Inflammatory macrophage treated with lipopolysaccharide for 1 hour (primary cell): Measurements from ENCODE around the gene AKAP13.

Source experiments
- DNase-seq, 2 donors: peaks; one replicate each; pipeline ENCODE4 v3.0.0-alpha.2; 2020 to 2022

The AKAP13 gene

GRCh38 chr15:85688711-85689110, 308.3 kb downstream of the AKAP13 start:
- DNase-seq: no peak

DNA sequence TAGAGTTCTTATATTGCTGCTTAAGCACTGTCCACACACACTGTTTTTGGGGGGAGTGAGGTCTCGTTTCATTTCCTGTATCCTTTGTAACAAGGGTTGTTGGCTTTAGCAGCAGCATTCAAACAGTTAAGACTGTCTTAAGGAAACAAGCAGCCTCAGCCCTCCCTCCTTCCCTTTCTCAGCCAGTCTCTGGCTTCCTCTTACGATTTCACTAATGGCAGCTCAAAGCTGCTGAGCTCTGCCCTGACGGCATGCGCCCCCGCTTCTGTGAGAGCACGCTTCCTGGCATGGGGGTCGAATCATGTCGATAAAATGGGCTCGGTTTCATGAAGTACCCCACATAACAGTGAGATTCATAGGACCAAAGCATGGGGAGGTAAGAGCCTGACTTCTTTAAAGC, 309.3 kb downstream of the AKAP13 start:
- DNase-seq: peak; percentile 72 to 75

GRCh38 chr15:85690561-85691231, 310.3 kb downstream of the AKAP13 start:
- DNase-seq: peak in 1 of 2 donors; percentile 35

GRCh38 chr15:85691350-85692240, 311.2 kb downstream of the AKAP13 start:
- DNase-seq: no peak

DNA sequence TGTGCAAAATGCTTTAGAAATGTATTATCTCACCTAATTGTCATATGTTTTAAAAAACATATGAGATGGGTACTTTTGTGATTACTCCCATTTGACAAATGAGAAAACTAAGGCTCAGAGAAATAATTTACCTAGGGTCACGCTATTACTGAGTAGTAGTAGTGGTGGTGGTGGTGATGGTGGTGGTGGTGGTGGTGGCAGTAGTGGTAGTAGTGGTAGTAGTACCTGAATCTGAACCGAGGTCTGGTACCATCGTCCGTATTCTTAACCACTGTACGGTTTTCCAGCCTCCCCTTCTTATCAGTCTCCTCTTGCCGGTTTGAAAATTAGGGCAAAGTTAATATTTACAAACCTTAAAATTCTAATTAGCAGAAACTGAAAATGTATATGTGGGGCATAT, 311.9 kb downstream of the AKAP13 start:
- no peak for DNase-seq

- DNase-seq: no peak
Measured at GRCh38 chr15:85692873-85693272, 312.5 kb downstream of the AKAP13 start.

- peak; percentile 54 to 58 for DNase-seq
Measured at GRCh38 chr15:85693277-85693676, 312.9 kb downstream of the AKAP13 start.

- DNase-seq: peak in 1 of 2 donors; percentile 41
Measured at GRCh38 chr15:85694091-85694490, 313.7 kb downstream of the AKAP13 start.

- no peak for DNase-seq
Measured at GRCh38 chr15:85700767-85701166, 320.4 kb downstream of the AKAP13 start.

DNA sequence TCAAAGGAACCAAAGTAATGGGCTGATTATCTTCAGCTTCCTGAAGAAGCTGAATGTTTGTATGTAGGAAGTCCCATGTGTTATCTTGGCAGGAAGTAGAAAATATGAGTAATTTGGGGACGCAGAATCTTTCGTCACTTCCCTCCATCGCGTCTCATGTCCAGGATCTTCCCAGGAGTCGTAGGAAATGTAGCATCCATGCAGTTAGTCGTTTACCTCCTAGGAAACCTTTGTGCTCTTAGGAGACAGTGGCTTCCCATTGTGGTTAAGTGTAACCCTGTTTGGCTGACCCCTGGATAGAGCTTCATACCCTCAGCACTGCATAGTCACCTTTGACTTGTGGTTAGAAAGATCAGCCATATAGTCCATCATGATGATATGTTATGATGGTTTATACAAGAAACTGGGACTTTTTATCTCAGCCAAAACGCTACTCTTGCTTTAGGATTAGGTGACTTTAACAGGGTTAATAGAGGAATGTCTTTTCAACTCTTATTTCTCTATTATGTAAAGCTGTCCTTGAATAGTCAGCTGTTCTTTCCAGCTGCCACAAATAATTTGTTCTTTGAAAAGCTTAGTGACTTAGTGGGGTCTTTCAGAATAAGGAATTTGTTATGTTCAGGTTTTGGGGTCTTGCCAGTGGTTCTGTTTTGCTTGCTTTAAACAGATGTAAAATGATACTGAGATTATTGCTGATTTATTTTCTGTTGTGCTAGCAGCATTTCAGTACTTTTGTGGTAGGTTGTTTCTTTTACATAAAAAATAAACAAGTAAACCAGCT, 322.1 kb downstream of the AKAP13 start:
- peak; percentile 66 to 76 for DNase-seq

- no peak for DNase-seq
Measured at GRCh38 chr15:85704066-85704465, 323.7 kb downstream of the AKAP13 start.

DNA sequence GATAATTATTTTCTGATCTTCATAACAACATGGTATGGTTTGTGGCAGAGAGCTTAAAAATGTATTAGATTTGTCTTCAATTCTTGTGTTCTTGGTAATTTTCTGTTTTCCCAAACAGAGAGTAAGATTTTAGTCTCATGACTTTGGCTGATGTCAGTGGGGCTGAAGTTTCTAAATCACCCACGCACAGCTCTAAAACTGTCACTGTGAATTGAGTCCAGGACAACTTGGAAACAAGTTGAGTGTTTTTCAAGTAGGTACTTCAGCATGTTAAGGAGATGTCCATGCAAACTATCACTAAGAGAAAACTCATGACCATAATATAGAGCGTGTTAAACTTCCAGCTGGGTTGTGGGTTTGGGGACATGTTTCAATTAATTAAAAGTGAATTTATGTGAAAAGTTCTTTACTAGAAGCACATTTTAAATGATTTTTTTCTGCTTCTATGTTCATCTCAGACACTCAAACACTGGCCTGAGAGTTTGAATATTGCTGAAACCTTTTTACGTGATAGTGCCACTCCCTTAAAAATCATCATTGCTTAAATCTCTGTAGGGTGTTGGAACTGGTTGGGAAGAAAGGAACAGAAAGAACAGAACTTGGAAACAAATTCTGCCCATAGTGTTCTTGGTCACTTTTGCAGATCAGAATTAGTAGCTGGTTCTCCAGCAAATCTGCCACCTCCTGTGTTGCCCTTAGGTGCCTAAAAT, 324.5 kb downstream of the AKAP13 start:
- DNase-seq: peak; percentile 63 to 86

GRCh38 chr15:85706779-85707518, 326.5 kb downstream of the AKAP13 start:
- no peak for DNase-seq

DNA sequence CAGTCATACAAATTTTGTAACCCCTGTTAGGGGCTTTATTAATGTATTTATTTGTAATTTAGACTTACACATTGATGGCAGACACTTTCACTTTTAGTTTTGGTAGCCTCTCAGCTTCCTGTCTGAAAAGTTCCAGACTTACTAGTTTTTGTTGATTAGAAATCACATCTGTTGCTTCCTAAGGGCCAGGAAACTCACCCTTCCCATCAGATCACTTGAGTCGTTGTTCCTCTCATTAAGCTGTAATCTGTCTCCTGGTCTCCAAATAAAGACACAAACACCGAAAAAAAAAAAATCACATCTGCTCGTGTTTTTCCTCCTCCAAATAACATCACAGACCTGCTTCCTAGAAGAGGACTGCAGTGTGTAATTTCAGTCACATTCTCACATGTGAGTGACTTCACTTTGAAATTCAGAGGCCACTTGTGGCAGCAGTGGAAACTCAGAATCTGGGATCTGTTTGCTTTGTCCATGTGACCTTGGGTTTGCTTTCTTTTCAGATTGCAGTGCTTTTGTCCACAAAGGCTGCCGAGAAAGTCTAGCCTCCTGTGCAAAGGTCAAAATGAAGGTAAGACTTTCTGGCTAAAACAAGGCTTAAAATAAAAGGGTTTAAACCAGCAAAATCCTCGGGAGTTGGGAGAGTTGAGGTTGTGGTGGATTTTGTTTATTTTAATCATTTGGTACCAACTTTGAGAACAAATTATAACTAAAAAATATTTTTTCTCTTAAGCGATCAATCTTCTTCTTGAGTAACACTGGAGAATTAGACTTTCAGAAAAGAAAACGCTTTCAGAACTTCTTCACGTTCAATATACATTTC, 327.3 kb downstream of the AKAP13 start:
- DNase-seq: peak; percentile 61 to 66

- DNase-seq: no peak
Measured at GRCh38 chr15:85708402-85708941, 328.1 kb downstream of the AKAP13 start.

GRCh38 chr15:85709250-85709649, 328.8 kb downstream of the AKAP13 start:
- no peak for DNase-seq

- no peak for DNase-seq
Measured at GRCh38 chr15:85710340-85710842, 330.0 kb downstream of the AKAP13 start.

DNA sequence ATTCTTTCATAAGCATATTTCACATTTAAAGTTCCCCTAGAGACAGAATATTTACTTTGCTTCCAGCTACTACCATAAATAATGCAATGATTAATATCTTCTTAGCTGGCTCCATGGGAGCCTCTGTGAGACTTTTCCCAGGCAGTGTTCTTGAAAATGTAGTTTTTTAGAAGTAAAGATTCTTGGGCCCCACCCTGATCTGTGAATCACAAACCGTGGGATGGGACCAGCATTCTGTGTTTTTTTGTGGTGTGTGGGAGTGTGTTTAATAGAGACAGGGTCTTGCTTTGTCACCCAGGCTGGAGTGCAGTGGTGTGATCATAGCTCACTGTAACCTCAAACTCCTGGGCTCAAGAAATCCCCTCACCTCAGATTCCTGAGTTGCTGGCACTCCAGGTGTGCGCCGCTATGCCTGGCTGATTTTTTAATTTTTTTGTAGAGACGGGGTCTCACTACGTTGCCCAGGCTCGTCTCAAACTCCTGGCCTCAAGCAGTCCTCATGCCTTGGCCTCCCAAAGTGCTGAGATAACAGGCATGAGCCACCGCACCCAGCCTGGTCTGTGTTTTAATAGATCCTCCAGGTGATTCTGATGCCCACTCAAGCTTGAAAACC, 331.3 kb downstream of the AKAP13 start:
- no peak for DNase-seq

GRCh38 chr15:85716261-85716660, 335.9 kb downstream of the AKAP13 start:
- DNase-seq: no peak

DNA sequence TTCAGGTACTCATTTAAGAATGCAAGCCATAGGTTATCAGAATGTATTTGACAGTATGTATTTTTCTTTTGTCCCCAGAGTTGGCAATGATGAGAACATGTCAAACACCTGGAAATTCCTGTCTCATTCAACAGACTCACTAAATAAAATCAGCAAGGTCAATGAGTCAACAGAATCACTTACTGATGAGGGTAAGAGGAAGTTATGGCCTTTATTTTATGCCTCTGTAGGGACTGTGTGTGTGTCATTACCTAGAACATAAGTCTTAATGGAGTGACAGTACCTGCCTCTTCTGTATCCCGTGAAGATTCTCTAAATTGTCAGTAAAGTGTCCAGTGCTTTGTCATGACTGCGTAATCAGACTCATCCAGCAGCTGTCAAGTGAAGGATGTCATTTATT, 336.8 kb downstream of the AKAP13 start:
- no peak for DNase-seq
